ENCODE data around the gene GTPBP3. TPM values are rescaled to one million over a fixed set of nuclear protein-coding genes. Genes with fewer than 3 reads are reported as not detected.
A peak's percentile ranks its signal among the peaks of the same experiment; 100 is the strongest.

The GTPBP3 gene
- total and polyA plus RNA-seq, 2 of the 13 experiments (the other 11 are each of a cell fraction or from before 2014, with no cell fraction given) = 17.5 to 30.0 TPM

DNA sequence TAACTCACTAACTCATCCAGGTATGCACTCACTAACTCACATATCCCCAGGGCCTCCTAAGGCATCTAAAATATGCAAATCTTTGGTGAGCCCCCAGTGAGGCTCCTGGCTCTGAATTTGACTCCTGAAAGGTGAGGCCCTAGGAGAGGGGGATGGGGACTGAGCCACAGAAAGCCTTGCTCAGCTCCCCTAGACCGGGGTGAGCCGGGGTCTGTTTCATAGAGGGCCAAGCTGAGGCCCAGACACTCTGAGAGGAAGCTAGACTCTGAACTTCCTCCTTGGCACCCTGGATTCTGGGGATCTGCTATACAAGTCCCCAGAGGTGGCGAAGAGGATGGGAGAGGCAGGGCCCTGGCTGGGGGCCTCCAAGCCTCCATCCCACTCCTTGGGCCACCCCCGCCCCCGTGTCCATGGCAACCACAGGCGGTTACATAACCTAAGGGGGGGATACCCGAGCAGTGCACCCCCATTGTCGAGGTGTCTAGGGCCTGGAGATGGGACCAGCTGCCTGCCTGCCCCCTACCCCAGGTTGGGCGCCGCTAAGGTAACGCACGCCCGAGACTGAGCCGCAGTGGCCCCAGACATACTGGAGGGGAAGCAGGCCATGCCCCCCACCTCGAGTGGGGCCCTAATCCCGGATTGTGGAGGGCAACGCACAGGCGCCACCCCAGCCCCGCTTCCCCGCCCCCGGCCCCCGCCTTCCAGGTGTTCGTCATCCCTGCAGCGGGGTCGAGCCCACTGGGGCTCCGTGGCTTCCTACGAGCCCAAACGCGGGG is 34.8 kb upstream of the GTPBP3 start (continued):
- TF ChIP-seq RFX1 (IDR thresholded peaks at IDR 0.05) (peak; percentile 32; the same call in 1 of the 2 replicates), KMT2B (CRISPR knock-in tag; IDR thresholded peaks at IDR 0.05) (0 out of 2 replicates have a peak, but pooled peaks have one; percentile 12), PHF20 (CRISPR knock-in tag; IDR thresholded peaks at IDR 0.05) (no peak), ZBTB1 (CRISPR knock-in tag; IDR thresholded peaks at IDR 0.05; ENCODE audit: borderline replicate concordance) (no peak), NR2F6 (IDR thresholded peaks at IDR 0.05) (no peak), NR2F6 (CRISPR knock-in tag; IDR thresholded peaks at IDR 0.05) (no peak), CBFB (CRISPR knock-in tag; IDR thresholded peaks at IDR 0.05) (peak; percentile 10; the same call in 1 of the 2 replicates)
- TF ChIP-seq, protein P1, sequence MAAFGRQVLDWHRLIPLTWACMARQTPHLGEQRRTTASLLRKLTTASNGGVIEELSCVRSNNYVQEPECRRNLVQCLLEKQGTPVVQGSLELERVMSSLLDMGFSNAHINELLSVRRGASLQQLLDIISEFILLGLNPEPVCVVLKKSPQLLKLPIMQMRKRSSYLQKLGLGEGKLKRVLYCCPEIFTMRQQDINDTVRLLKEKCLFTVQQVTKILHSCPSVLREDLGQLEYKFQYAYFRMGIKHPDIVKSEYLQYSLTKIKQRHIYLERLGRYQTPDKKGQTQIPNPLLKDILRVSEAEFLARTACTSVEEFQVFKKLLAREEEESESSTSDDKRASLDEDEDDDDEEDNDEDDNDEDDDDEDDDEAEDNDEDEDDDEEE (CRISPR knock-in tag; IDR thresholded peaks at IDR 0.05) = 0 out of 2 replicates have a peak, but pooled peaks have one; percentile 40
- TF ChIP-seq, protein P2, sequence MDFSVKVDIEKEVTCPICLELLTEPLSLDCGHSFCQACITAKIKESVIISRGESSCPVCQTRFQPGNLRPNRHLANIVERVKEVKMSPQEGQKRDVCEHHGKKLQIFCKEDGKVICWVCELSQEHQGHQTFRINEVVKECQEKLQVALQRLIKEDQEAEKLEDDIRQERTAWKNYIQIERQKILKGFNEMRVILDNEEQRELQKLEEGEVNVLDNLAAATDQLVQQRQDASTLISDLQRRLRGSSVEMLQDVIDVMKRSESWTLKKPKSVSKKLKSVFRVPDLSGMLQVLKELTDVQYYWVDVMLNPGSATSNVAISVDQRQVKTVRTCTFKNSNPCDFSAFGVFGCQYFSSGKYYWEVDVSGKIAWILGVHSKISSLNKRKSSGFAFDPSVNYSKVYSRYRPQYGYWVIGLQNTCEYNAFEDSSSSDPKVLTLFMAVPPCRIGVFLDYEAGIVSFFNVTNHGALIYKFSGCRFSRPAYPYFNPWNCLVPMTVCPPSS (IDR thresholded peaks at IDR 0.05) = no peak
- TF ChIP-seq, protein P3, sequence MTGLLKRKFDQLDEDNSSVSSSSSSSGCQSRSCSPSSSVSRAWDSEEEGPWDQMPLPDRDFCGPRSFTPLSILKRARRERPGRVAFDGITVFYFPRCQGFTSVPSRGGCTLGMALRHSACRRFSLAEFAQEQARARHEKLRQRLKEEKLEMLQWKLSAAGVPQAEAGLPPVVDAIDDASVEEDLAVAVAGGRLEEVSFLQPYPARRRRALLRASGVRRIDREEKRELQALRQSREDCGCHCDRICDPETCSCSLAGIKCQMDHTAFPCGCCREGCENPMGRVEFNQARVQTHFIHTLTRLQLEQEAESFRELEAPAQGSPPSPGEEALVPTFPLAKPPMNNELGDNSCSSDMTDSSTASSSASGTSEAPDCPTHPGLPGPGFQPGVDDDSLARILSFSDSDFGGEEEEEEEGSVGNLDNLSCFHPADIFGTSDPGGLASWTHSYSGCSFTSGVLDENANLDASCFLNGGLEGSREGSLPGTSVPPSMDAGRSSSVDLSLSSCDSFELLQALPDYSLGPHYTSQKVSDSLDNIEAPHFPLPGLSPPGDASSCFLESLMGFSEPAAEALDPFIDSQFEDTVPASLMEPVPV (CRISPR knock-in tag; IDR thresholded peaks at IDR 0.05) = no peak
- TF ChIP-seq, protein P4, sequence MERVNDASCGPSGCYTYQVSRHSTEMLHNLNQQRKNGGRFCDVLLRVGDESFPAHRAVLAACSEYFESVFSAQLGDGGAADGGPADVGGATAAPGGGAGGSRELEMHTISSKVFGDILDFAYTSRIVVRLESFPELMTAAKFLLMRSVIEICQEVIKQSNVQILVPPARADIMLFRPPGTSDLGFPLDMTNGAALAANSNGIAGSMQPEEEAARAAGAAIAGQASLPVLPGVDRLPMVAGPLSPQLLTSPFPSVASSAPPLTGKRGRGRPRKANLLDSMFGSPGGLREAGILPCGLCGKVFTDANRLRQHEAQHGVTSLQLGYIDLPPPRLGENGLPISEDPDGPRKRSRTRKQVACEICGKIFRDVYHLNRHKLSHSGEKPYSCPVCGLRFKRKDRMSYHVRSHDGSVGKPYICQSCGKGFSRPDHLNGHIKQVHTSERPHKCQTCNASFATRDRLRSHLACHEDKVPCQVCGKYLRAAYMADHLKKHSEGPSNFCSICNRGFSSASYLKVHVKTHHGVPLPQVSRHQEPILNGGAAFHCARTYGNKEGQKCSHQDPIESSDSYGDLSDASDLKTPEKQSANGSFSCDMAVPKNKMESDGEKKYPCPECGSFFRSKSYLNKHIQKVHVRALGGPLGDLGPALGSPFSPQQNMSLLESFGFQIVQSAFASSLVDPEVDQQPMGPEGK (CRISPR knock-in tag; IDR thresholded peaks at IDR 0.05) = peak; percentile 28; the same call in 1 of the 2 replicates
- TF ChIP-seq, protein P5, sequence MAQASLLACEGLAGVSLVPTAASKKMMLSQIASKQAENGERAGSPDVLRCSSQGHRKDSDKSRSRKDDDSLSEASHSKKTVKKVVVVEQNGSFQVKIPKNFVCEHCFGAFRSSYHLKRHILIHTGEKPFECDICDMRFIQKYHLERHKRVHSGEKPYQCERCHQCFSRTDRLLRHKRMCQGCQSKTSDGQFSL (CRISPR knock-in tag; IDR thresholded peaks at IDR 0.05) = 0 out of 2 replicates have a peak, but pooled peaks have one; percentile 49
